ENCODE measurements around the gene MZT2B. TPM values are rescaled to one million over a fixed set of nuclear protein-coding genes. Genes with fewer than 3 reads are reported as not detected.
"Not testable (repeated sequence)": the region's sequence is repeated elsewhere in the genome, so short reads cannot be mapped to it uniquely, and the experiment has no call there.

Gene MZT2B
- total and polyA plus RNA-seq, 2 of the 13 experiments (the other 11 are each of a cell fraction or from before 2014, with no cell fraction given) = 253 to 410 TPM

- FAIRE-seq (no peak), DNase-seq (ENCODE audit: low spot score) (no peak), ATAC-seq (no peak)
- CTCF ChIA-PET (ENCODE audit: low intra/inter-chr PET ratio, low total read pairs) = no interaction called here
- no peaks in the 10 kb centered on the region for H3K4me1 ChIP-seq (ENCODE audit: insufficient read depth, low read length)
- H3K4me2 ChIP-seq (ENCODE audit: low read depth, low read length) = no peak overlapping the region
- no peaks in the 10 kb centered on the region for H4K20me1 ChIP-seq (ENCODE audit: insufficient read depth, low read length)
- H2AFZ ChIP-seq (ENCODE audit: low read length) = no peak overlapping the region
- no peak overlapping the region for H3K27ac ChIP-seq (ENCODE audit: extremely low read length, insufficient read depth, low read length)
- H3K4me3 ChIP-seq (replicated peaks in 1 of 3; ENCODE audit: insufficient read depth in 1 of 3, low read depth in 2 of 3, low read length in 3 of 3) = no peak overlapping the region
- no peak for TF ChIP-seq ZNF772 (CRISPR knock-in tag; IDR thresholded peaks at IDR 0.05)
- no peak for TF ChIP-seq MTF2 (CRISPR knock-in tag; IDR thresholded peaks at IDR 0.05; ENCODE audit: borderline replicate concordance)
- POLR2A ChIA-PET = no interaction called here
- H3K27me3 ChIP-seq (ENCODE audit: control insufficient read depth in 1 of 2, insufficient read depth in 2 of 2, low read length in 2 of 2) = no peaks in the 10 kb centered on the region; a peak in 1 of 5 replicates
- H3K79me2 ChIP-seq (ENCODE audit: insufficient read depth, low read length) = no peaks in the 10 kb centered on the region
- 65% methylated on average over 6 of the region's 15 CpGs for WGBS (ENCODE audit: low lambda C conversion rate)
- intact Hi-C loops (cut with micrococcal nuclease; ENCODE audit: unreplicated experiment) (no loop called here), in situ Hi-C loops (cut with HindIII; ENCODE audit: extremely low pct_ligation_motif_present, low pct_unique_long_range_greater_than_20kb) (no loop called here)
- no peak overlapping the region for H3K9ac ChIP-seq (ENCODE audit: insufficient read depth, low read depth, low read length)
- no TSS peak for BruUV-seq (replicated peaks)
- H3K36me3 ChIP-seq (replicated peaks in 1 of 2; ENCODE audit: control insufficient read depth in 1 of 2, insufficient read depth in 2 of 2, low read length in 2 of 2) = no peaks in the 10 kb centered on the region
- H3K9me3 ChIP-seq (ENCODE audit: low read length) = no peaks in the 10 kb centered on the region
Observed at GRCh38 chr2:130135692-130136541, 46.1 kb upstream of the MZT2B start.

GRCh38 chr2:130136546-130136945, 45.5 kb upstream of the MZT2B start:
- H3K9me3 ChIP-seq (ENCODE audit: low read length); FAIRE-seq; H2AFZ ChIP-seq (ENCODE audit: low read length): not testable (repeated sequence)

GRCh38 chr2:130137118-130137517, 44.9 kb upstream of the MZT2B start:
- H3K27ac ChIP-seq (ENCODE audit: extremely low read length, insufficient read depth, low read length); H3K4me2 ChIP-seq (ENCODE audit: low read depth, low read length); H3K27me3 ChIP-seq (ENCODE audit: control insufficient read depth in 1 of 2, insufficient read depth in 2 of 2, low read length in 2 of 2); in situ Hi-C loops (cut with HindIII; ENCODE audit: extremely low pct_ligation_motif_present, low pct_unique_long_range_greater_than_20kb); POLR2A ChIA-PET; DNase-seq (ENCODE audit: low spot score); FAIRE-seq; H2AFZ ChIP-seq (ENCODE audit: low read length); H3K36me3 ChIP-seq (replicated peaks in 1 of 2; ENCODE audit: control insufficient read depth in 1 of 2, insufficient read depth in 2 of 2, low read length in 2 of 2); H3K4me3 ChIP-seq (replicated peaks in 1 of 3; ENCODE audit: insufficient read depth in 1 of 3, low read depth in 2 of 3, low read length in 3 of 3); BruUV-seq (replicated peaks); H3K4me1 ChIP-seq (ENCODE audit: insufficient read depth, low read length); CTCF ChIA-PET (ENCODE audit: low intra/inter-chr PET ratio, low total read pairs); intact Hi-C loops (cut with micrococcal nuclease; ENCODE audit: unreplicated experiment); H3K9me3 ChIP-seq (ENCODE audit: low read length); H3K9ac ChIP-seq (ENCODE audit: insufficient read depth, low read depth, low read length); H3K79me2 ChIP-seq (ENCODE audit: insufficient read depth, low read length); ATAC-seq; H4K20me1 ChIP-seq (ENCODE audit: insufficient read depth, low read length): not testable (repeated sequence)
- WGBS (ENCODE audit: low lambda C conversion rate) = 22% methylated on average over 3 of the region's 5 CpGs

More at GRCh38 chr2:130136546-130136945, 45.5 kb upstream of the MZT2B start:
- BruUV-seq (replicated peaks); H3K4me1 ChIP-seq (ENCODE audit: insufficient read depth, low read length); POLR2A ChIA-PET; in situ Hi-C loops (cut with HindIII; ENCODE audit: extremely low pct_ligation_motif_present, low pct_unique_long_range_greater_than_20kb); CTCF ChIA-PET (ENCODE audit: low intra/inter-chr PET ratio, low total read pairs); DNase-seq (ENCODE audit: low spot score); H3K79me2 ChIP-seq (ENCODE audit: insufficient read depth, low read length); H3K27me3 ChIP-seq (ENCODE audit: control insufficient read depth in 1 of 2, insufficient read depth in 2 of 2, low read length in 2 of 2); H3K36me3 ChIP-seq (replicated peaks in 1 of 2; ENCODE audit: control insufficient read depth in 1 of 2, insufficient read depth in 2 of 2, low read length in 2 of 2); H4K20me1 ChIP-seq (ENCODE audit: insufficient read depth, low read length); ATAC-seq; H3K9ac ChIP-seq (ENCODE audit: insufficient read depth, low read depth, low read length); H3K27ac ChIP-seq (ENCODE audit: extremely low read length, insufficient read depth, low read length); H3K4me2 ChIP-seq (ENCODE audit: low read depth, low read length); H3K4me3 ChIP-seq (replicated peaks in 1 of 3; ENCODE audit: insufficient read depth in 1 of 3, low read depth in 2 of 3, low read length in 3 of 3); intact Hi-C loops (cut with micrococcal nuclease; ENCODE audit: unreplicated experiment): not testable (repeated sequence)
- 36% methylated on average over 4 of the region's 10 CpGs for WGBS (ENCODE audit: low lambda C conversion rate)

- H3K9me3 ChIP-seq (ENCODE audit: low read length); H3K27ac ChIP-seq (ENCODE audit: extremely low read length, insufficient read depth, low read length); H2AFZ ChIP-seq (ENCODE audit: low read length); POLR2A ChIA-PET; H3K4me3 ChIP-seq (replicated peaks in 1 of 3; ENCODE audit: insufficient read depth in 1 of 3, low read depth in 2 of 3, low read length in 3 of 3); BruUV-seq (replicated peaks); H3K4me2 ChIP-seq (ENCODE audit: low read depth, low read length); FAIRE-seq; intact Hi-C loops (cut with micrococcal nuclease; ENCODE audit: unreplicated experiment); DNase-seq (ENCODE audit: low spot score); H3K9ac ChIP-seq (ENCODE audit: insufficient read depth, low read depth, low read length); in situ Hi-C loops (cut with HindIII; ENCODE audit: extremely low pct_ligation_motif_present, low pct_unique_long_range_greater_than_20kb); H4K20me1 ChIP-seq (ENCODE audit: insufficient read depth, low read length); CTCF ChIA-PET (ENCODE audit: low intra/inter-chr PET ratio, low total read pairs); H3K79me2 ChIP-seq (ENCODE audit: insufficient read depth, low read length); H3K36me3 ChIP-seq (replicated peaks in 1 of 2; ENCODE audit: control insufficient read depth in 1 of 2, insufficient read depth in 2 of 2, low read length in 2 of 2); H3K4me1 ChIP-seq (ENCODE audit: insufficient read depth, low read length); ATAC-seq: not testable (repeated sequence)
- H3K27me3 ChIP-seq (ENCODE audit: control insufficient read depth in 1 of 2, insufficient read depth in 2 of 2, low read length in 2 of 2) = peaks cover 2 to 11% of the 10 kb centered on the region in 2 experiments; a peak in 4 of 5 replicates
- WGBS (ENCODE audit: low lambda C conversion rate) = 28% methylated on average over 4 of the region's 13 CpGs
Observed at GRCh38 chr2:130138326-130138725, 43.7 kb upstream of the MZT2B start.

Measured in HepG2 (cell line).